ENCODE results near the gene C17orf67. TPM values are rescaled to one million over a fixed set of nuclear protein-coding genes. Genes with fewer than 3 reads are reported as not detected.

The C17orf67 gene
- total and polyA plus RNA-seq, 2 experiments from 2014 or later = 1.0 to 3.7 TPM

DNA sequence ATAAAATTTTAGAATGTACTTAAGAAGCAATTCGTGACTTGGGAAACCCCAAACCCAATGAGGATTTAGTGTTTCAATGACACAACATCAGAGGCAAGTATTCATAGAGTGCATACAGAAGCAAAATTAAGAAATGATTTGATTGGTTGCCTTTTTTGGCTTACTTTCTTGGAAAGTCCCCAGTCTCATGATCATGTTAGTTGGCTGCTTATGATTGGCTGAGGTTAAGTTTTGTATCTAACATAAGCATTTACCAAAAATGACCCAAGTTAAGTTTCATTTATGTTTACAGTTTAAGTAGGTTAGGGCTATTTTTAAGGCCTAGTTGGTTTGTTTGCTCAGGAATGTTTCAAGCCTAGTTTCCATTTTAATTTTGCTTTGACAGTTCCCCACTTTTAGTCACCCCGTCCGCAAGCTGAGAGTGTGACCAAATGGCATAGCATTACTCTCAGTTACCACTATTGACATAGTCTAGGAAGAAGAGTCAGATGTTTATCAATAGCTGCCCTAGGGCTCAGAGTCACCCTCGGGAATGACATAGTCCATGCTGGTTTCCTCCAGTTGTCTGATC is 36.4 kb upstream of the C17orf67 start (continued):
- TF ChIP-seq, protein P1, sequence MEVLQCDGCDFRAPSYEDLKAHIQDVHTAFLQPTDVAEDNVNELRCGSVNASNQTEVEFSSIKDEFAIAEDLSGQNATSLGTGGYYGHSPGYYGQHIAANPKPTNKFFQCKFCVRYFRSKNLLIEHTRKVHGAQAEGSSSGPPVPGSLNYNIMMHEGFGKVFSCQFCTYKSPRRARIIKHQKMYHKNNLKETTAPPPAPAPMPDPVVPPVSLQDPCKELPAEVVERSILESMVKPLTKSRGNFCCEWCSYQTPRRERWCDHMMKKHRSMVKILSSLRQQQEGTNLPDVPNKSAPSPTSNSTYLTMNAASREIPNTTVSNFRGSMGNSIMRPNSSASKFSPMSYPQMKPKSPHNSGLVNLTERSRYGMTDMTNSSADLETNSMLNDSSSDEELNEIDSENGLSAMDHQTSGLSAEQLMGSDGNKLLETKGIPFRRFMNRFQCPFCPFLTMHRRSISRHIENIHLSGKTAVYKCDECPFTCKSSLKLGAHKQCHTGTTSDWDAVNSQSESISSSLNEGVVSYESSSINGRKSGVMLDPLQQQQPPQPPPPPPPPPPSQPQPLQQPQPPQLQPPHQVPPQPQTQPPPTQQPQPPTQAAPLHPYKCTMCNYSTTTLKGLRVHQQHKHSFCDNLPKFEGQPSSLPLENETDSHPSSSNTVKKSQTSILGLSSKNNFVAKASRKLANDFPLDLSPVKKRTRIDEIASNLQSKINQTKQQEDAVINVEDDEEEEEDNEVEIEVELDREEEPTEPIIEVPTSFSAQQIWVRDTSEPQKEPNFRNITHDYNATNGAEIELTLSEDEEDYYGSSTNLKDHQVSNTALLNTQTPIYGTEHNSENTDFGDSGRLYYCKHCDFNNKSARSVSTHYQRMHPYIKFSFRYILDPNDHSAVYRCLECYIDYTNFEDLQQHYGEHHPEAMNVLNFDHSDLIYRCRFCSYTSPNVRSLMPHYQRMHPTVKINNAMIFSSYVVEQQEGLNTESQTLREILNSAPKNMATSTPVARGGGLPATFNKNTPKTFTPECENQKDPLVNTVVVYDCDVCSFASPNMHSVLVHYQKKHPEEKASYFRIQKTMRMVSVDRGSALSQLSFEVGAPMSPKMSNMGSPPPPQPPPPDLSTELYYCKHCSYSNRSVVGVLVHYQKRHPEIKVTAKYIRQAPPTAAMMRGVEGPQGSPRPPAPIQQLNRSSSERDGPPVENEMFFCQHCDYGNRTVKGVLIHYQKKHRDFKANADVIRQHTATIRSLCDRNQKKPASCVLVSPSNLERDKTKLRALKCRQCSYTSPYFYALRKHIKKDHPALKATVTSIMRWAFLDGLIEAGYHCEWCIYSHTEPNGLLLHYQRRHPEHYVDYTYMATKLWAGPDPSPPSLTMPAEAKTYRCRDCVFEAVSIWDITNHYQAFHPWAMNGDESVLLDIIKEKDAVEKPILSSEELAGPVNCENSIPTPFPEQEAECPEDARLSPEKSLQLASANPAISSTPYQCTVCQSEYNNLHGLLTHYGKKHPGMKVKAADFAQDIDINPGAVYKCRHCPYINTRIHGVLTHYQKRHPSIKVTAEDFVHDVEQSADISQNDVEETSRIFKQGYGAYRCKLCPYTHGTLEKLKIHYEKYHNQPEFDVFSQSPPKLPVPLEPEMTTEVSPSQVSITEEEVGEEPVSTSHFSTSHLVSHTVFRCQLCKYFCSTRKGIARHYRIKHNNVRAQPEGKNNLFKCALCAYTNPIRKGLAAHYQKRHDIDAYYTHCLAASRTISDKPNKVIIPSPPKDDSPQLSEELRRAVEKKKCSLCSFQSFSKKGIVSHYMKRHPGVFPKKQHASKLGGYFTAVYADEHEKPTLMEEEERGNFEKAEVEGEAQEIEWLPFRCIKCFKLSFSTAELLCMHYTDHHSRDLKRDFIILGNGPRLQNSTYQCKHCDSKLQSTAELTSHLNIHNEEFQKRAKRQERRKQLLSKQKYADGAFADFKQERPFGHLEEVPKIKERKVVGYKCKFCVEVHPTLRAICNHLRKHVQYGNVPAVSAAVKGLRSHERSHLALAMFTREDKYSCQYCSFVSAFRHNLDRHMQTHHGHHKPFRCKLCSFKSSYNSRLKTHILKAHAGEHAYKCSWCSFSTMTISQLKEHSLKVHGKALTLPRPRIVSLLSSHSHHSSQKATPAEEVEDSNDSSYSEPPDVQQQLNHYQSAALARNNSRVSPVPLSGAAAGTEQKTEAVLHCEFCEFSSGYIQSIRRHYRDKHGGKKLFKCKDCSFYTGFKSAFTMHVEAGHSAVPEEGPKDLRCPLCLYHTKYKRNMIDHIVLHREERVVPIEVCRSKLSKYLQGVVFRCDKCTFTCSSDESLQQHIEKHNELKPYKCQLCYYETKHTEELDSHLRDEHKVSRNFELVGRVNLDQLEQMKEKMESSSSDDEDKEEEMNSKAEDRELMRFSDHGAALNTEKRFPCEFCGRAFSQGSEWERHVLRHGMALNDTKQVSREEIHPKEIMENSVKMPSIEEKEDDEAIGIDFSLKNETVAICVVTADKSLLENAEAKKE (CRISPR knock-in tag; IDR thresholded peaks at IDR 0.05) = no peak
- TF ChIP-seq, protein P2, sequence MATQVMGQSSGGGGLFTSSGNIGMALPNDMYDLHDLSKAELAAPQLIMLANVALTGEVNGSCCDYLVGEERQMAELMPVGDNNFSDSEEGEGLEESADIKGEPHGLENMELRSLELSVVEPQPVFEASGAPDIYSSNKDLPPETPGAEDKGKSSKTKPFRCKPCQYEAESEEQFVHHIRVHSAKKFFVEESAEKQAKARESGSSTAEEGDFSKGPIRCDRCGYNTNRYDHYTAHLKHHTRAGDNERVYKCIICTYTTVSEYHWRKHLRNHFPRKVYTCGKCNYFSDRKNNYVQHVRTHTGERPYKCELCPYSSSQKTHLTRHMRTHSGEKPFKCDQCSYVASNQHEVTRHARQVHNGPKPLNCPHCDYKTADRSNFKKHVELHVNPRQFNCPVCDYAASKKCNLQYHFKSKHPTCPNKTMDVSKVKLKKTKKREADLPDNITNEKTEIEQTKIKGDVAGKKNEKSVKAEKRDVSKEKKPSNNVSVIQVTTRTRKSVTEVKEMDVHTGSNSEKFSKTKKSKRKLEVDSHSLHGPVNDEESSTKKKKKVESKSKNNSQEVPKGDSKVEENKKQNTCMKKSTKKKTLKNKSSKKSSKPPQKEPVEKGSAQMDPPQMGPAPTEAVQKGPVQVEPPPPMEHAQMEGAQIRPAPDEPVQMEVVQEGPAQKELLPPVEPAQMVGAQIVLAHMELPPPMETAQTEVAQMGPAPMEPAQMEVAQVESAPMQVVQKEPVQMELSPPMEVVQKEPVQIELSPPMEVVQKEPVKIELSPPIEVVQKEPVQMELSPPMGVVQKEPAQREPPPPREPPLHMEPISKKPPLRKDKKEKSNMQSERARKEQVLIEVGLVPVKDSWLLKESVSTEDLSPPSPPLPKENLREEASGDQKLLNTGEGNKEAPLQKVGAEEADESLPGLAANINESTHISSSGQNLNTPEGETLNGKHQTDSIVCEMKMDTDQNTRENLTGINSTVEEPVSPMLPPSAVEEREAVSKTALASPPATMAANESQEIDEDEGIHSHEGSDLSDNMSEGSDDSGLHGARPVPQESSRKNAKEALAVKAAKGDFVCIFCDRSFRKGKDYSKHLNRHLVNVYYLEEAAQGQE (IDR thresholded peaks at IDR 0.05; ENCODE audit: unreplicated experiment) = no peak
- TF ChIP-seq POLR2AphosphoS5 (IDR thresholded peaks at IDR 0.05; ENCODE audit: low read depth) = no peak
- no peak for TF ChIP-seq EZH2 (IDR thresholded peaks at IDR 0.05; ENCODE audit: low read depth, unreplicated experiment)
- no peak for TF ChIP-seq STAT1 (IDR thresholded peaks at IDR 0.05; ENCODE audit: unreplicated experiment)
- no peak for TF ChIP-seq JUNB (IDR thresholded peaks at IDR 0.05; ENCODE audit: unreplicated experiment)
- no peak for TF ChIP-seq CREB1 (CRISPR knock-in tag; IDR thresholded peaks at IDR 0.05; ENCODE audit: low read depth)
- no peak for TF ChIP-seq ZNF114 (CRISPR knock-in tag; IDR thresholded peaks at IDR 0.05)
- no peak for TF ChIP-seq ZNF331 (CRISPR knock-in tag; IDR thresholded peaks at IDR 0.05; ENCODE audit: low read depth)

Data from GM23338 (cell line).